Lower lobe of right lung (tissue), 2 donors: ENCODE results near the gene CHD2. TPM values are rescaled to one million over a fixed set of nuclear protein-coding genes. Genes with fewer than 3 reads are reported as not detected.

ENCODE experiments used
- ATAC-seq, 2 donors: fragments of 200-7000 bp; cut with Tn5 transposase; one replicate each; pipeline ENCODE4 v1.9.1; 2020 to 2022; ENCODE audit warnings: mild to moderate bottlenecking in 2 of 2, moderate library complexity in 2 of 2
- DNase-seq: peaks from one replicate; pipeline ENCODE4 v3.0.0-alpha.2; 2020
- H3K27ac ChIP-seq: fragments of 200-600 bp; one replicate; pipeline ENCODE4 v1.8.0; 2022
- H3K27me3 ChIP-seq: fragments of 200-600 bp; one replicate; pipeline ENCODE4 v1.8.0; 2022; ENCODE audit warnings: low read depth
- H3K36me3 ChIP-seq: fragments of 200-600 bp; one replicate; pipeline ENCODE4 v1.8.0; 2022; ENCODE audit warnings: mild to moderate bottlenecking
- H3K4me1 ChIP-seq: fragments of 200-600 bp; one replicate; pipeline ENCODE4 v1.8.0; 2022
- H3K4me3 ChIP-seq: fragments of 200-600 bp; one replicate; pipeline ENCODE4 v1.8.0; 2022; ENCODE audit warnings: mild to moderate bottlenecking
- H3K9me3 ChIP-seq: fragments of 200-600 bp; one replicate; pipeline ENCODE4 v1.8.0; 2022
- intact Hi-C: fragments of 100-400 bp; cut with DNase I; formaldehyde crosslinking; loops from one replicate; pipeline ENCODE4 v1.11.0; 2022
- total RNA-seq: library from RNA; stranded (reverse); fragmentation: NEBNext Ultra II Directional; extraction: Animal tissue kit (Norgen Biotek cat#: 25700); gene quantifications from one replicate; pipeline ENCODE4 v1.2.1, GENCODE V29; 2021
- TF ChIP-seq, protein P1 (sequence below): fragments of 200-600 bp; IDR thresholded peaks from one replicate; pipeline ENCODE4 v1.8.0; 2022; ENCODE audit warnings: antibody characterized with exemption, mild to moderate bottlenecking
- donor health status: DM: no; HTN: yes; CAD: no; lungs with severe emphysema.

The CHD2 gene
- total RNA-seq, 1 donor from 2014 or later: 158 TPM

DNA sequence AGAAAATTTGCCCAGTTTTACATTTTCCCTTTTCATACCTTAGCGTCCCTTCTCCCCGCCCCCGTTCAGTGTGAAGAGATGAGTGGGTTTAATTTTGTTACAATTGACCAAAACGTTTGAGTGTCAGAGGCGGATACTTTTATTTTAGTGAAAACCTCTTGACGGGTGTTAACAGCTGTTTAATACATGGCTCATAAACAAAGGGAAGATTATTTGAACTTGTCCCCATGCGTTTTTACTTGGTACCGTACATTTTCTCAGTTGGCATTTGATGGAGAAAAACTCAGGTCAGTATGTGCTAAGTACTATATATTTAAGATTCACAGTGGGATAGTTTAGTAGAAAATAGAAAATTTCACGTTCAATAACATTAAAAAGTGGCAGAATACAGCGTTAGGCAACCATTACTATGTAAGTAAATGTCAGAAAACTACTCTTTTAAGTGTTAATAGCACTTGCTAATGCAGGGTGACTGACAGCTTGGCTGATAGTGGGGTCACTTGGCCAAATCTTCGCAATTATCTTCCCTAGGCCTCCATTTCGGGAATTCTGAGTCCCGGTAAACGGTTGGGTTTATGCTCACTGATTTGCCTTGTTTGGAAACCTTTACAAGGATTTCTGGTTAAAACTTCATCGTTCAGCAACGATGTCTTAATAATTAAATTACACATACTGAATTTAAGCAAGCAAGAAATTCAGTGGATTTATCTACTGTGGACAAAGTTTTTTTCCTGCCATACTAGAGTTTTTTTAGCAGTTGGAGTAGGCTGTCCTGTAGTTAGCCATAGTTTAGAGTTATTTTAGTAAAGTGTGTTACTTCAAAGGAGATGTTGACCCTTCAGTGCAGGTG is 4.8 kb downstream of the CHD2 start:
- Histone ChIP-seq H3K4me3 (peak overlapping the region; percentile 66), H3K9me3 (no peaks in the 10 kb centered on the region), H3K36me3 (no peaks in the 10 kb centered on the region), H3K27me3 (no peaks in the 10 kb centered on the region), H3K27ac (peak overlapping the region; percentile 96), H3K4me1 (peaks cover 65% of the 10 kb centered on the region)
- ATAC-seq (no peak), DNase-seq (no peak)
- TF ChIP-seq, protein P1, sequence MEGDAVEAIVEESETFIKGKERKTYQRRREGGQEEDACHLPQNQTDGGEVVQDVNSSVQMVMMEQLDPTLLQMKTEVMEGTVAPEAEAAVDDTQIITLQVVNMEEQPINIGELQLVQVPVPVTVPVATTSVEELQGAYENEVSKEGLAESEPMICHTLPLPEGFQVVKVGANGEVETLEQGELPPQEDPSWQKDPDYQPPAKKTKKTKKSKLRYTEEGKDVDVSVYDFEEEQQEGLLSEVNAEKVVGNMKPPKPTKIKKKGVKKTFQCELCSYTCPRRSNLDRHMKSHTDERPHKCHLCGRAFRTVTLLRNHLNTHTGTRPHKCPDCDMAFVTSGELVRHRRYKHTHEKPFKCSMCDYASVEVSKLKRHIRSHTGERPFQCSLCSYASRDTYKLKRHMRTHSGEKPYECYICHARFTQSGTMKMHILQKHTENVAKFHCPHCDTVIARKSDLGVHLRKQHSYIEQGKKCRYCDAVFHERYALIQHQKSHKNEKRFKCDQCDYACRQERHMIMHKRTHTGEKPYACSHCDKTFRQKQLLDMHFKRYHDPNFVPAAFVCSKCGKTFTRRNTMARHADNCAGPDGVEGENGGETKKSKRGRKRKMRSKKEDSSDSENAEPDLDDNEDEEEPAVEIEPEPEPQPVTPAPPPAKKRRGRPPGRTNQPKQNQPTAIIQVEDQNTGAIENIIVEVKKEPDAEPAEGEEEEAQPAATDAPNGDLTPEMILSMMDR: no peak
- intact Hi-C loops: no loop called here

DNA sequence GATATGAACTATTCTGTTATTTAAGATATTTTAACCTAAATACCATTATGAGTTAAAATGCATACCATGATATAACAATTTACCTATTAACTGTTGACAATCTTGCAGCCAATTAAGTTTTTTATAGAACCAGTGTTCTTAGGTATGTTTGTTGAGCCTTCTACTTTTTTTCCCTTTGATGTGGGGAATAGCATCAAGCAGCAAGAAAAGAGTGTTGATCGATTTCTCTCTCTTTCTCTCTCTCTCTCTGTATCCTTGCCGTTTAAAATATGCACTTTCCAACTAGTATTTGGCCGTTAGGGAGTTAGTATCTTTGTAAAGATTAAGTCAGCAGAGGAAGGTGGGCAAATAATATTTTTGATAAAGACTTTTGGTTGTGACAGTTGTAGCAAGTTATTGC is 5.9 kb downstream of the CHD2 start:
- Histone ChIP-seq H3K4me1 (peaks cover 76% of the 10 kb centered on the region), H3K27ac (peak overlapping the region; percentile 96), H3K9me3 (no peaks in the 10 kb centered on the region), H3K4me3 (peak overlapping the region; percentile 66), H3K36me3 (no peaks in the 10 kb centered on the region), H3K27me3 (no peaks in the 10 kb centered on the region)
- intact Hi-C loops: no loop called here
- TF ChIP-seq, protein P1: no peak
- no peak for ATAC-seq
- no peak for DNase-seq

DNA sequence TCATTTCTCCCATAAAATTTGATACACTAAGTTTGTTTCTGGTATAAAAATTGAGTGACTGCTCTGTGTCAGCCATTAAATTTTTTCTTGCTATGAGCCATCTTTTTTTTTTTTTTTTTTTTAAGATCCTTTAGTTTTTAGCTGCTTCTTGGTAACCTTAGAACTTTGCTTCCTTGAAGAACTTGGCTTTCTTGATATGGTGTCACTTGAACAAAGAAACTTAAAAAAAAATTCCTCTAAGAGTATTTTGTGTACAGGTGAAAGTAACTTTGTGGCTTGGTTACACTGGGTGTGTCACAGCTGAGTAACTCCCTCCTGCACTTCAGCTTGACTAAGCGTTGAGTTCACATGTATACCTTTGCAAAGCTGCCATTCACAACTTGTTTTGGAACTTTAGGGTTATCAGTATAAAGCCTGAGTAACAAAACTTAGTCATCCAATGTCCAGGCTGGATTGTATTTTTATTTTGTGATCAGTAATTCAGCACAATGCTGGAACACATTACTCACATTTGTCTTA is 6.5 kb downstream of the CHD2 start:
- no peak for DNase-seq
- H3K9me3 ChIP-seq: no peaks in the 10 kb centered on the region
- ATAC-seq: peak; percentile 3 to 53
- no peaks in the 10 kb centered on the region for H3K27me3 ChIP-seq
- intact Hi-C loops: no loop called here
- peaks cover 82% of the 10 kb centered on the region for H3K4me1 ChIP-seq
- peak overlapping the region; percentile 66 for H3K4me3 ChIP-seq
- TF ChIP-seq, protein P1: no peak
- peak overlapping the region; percentile 96 for H3K27ac ChIP-seq
- no peaks in the 10 kb centered on the region for H3K36me3 ChIP-seq

DNA sequence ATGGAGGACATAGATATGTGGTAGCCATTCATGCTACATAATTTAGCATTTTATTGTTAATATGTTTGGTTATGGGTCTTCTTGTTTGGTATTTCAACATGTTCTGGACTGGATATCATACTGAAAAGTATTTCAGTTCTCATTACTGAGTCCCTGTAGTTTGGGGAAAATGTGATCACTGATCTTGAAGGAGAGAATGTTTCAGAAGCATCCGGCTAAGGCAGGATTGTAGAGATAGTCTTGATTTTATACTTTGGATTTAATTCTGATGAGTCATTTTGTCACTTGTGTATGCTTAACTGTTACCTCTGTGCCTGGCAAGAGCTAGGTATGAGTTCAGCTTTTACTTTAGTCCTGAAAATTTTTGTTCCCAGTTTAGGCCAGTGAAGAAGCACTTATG is 7.1 kb downstream of the CHD2 start:
- Histone ChIP-seq H3K4me3 (peak overlapping the region; percentile 1), H3K4me1 (peaks cover 88% of the 10 kb centered on the region), H3K9me3 (no peaks in the 10 kb centered on the region), H3K27ac (peak overlapping the region; percentile 96), H3K36me3 (peaks cover 6% of the 10 kb centered on the region), H3K27me3 (no peaks in the 10 kb centered on the region)
- ATAC-seq: no peak
- TF ChIP-seq, protein P1: no peak
- no peak for DNase-seq
- intact Hi-C loops: no loop called here

DNA sequence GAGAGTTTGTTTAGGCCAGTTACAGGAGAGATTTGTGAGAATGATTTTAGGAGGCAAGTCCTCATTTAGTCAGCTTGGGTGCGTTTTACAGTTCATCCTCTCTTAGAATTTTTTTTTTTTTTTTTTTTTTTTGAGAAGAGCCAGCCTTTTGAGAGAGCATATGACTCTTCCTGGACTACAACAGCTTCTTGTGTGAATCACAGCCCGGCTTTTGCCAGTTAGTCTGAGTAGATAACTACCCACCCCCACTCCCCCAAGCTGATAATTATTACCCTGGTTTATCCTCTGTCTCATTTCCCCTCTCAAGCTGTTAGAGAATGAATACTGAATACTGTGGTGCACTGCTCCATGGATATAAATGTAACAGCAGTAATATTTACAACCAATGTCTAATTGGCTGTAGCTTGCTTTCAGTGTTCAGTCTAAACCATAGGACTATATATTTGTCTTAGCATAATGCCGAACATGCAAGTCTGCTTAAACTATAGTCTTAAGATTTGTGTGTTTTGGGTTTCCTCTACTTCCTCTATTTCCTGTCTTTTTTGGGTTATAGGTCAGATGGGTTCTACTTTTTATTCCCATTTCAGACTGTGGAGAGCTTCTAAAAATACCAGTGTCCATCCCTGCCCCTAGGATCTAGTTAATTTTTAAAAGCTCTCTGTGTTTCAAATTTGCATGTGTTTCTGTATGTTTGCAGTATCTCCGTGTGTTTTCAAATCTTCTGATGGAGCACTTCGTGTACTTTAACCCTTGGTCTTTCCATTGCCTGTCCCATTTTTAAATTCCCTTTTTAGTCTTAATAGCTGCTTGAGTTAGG is 8.0 kb downstream of the CHD2 start:
- Histone ChIP-seq H3K4me3 (peak overlapping the region; percentile 27), H3K27me3 (no peaks in the 10 kb centered on the region), H3K4me1 (peaks cover 89% of the 10 kb centered on the region), H3K27ac (peak overlapping the region; percentile 96), H3K9me3 (no peaks in the 10 kb centered on the region), H3K36me3 (peaks cover 6% of the 10 kb centered on the region)
- TF ChIP-seq, protein P1: no peak
- no peak for DNase-seq
- intact Hi-C loops: no loop called here
- ATAC-seq: no peak
